Thyroid gland (tissue), 4 donors: Measurements from ENCODE around the gene MYB.

Experiments
- CTCF ChIP-seq, 6 experiments: fragments of 200-600 bp in 3 of 6; fragments of 450-650 bp in 3 of 6; sonication (generic) in 3 of 6; IDR thresholded peaks; one replicate each; pipeline ENCODE4 v1.5.1; 2016 to 2019; ENCODE audit warnings: antibody characterized with exemption in 6 of 6, mild to moderate bottlenecking in 2 of 6, inconsistent platforms in 1 of 6, moderate library complexity in 1 of 6
- POLR2A ChIP-seq, 2 donors: fragments of 450-650 bp; IDR thresholded peaks; one replicate each; pipeline ENCODE4 v1.6.1; 2017; ENCODE audit warnings: antibody characterized with exemption in 2 of 2, mild to moderate bottlenecking in 2 of 2, moderate library complexity in 1 of 2

- TF ChIP-seq POLR2A (IDR thresholded peaks at IDR 0.05): no peak
- no peak for TF ChIP-seq CTCF (IDR thresholded peaks at IDR 0.05)
Observed at GRCh38 chr6:135236319-135236718, 55.2 kb downstream of the MYB start.
